PC-9 (cell line): ENCODE measurements around the gene VAPA.

Experiments used
- CTCF ChIP-seq: fragments of 200-600 bp; sonication (generic); conservative IDR thresholded peaks from 2 replicates; pipeline ENCODE4 v1.6.1; 2017; ENCODE audit warnings: mixed run types, antibody characterized with exemption, mild to moderate bottlenecking, moderate library complexity
- EZH2 ChIP-seq: fragments of 200-600 bp; sonication (generic); IDR thresholded peaks from 2 replicates; pipeline ENCODE4 v1.8.0; 2017; ENCODE audit warnings: antibody characterized with exemption, low read depth

GRCh38 chr18:9877655-9878014 is 36.2 kb upstream of the VAPA start:
- TF ChIP-seq CTCF (no peak), EZH2 (no peak)
